HG03103 (cell line): Measurements from ENCODE around the gene CYSLTR2.
"Not testable (repeated sequence)": the region's sequence is repeated elsewhere in the genome, so short reads cannot be mapped to it uniquely, and the experiment has no call there.

Source experiments
- ATAC-seq: cut with Tn5 transposase; IDR thresholded peaks from one replicate; pipeline ENCODE4 v1.9.1; 2021; ENCODE audit warnings: low read depth; ENCODE audit not compliant: unreplicated experiment

The CYSLTR2 gene

GRCh38 chr13:48686636-48687210, 33.0 kb downstream of the CYSLTR2 start:
- ATAC-seq, result no peak

GRCh38 chr13:48687249-48687648, 33.5 kb downstream of the CYSLTR2 start:
- no peak for ATAC-seq

- no peak for ATAC-seq
Observed at GRCh38 chr13:48693998-48694397, 40.3 kb downstream of the CYSLTR2 start.

GRCh38 chr13:48695776-48696175, 42.0 kb downstream of the CYSLTR2 start:
- ATAC-seq, result no peak

GRCh38 chr13:48696676-48697075, 42.9 kb downstream of the CYSLTR2 start:
- not testable (repeated sequence) for ATAC-seq

- no peak for ATAC-seq
Observed at GRCh38 chr13:48707405-48707804, 53.7 kb downstream of the CYSLTR2 start.

GRCh38 chr13:48708764-48709163, 55.0 kb downstream of the CYSLTR2 start:
- ATAC-seq, result no peak

GRCh38 chr13:48709213-48709612, 55.5 kb downstream of the CYSLTR2 start:
- ATAC-seq, result no peak

- no peak for ATAC-seq
Observed at GRCh38 chr13:48710160-48710559, 56.4 kb downstream of the CYSLTR2 start.

GRCh38 chr13:48712141-48712540, 58.4 kb downstream of the CYSLTR2 start:
- no peak for ATAC-seq

- ATAC-seq, result no peak
Observed at GRCh38 chr13:48715977-48716376, 62.2 kb downstream of the CYSLTR2 start.

- no peak for ATAC-seq
Observed at GRCh38 chr13:48720621-48721020, 66.9 kb downstream of the CYSLTR2 start.

- no peak for ATAC-seq
Observed at GRCh38 chr13:48723168-48723567, 69.4 kb downstream of the CYSLTR2 start.

GRCh38 chr13:48725271-48725670, 71.5 kb downstream of the CYSLTR2 start:
- no peak for ATAC-seq

- no peak for ATAC-seq
Observed at GRCh38 chr13:48726711-48727110, 73.0 kb downstream of the CYSLTR2 start.

GRCh38 chr13:48727241-48728011, 73.7 kb downstream of the CYSLTR2 start:
- ATAC-seq, result no peak

- ATAC-seq, result no peak
Observed at GRCh38 chr13:48728226-48728625, 74.5 kb downstream of the CYSLTR2 start.

- no peak for ATAC-seq
Observed at GRCh38 chr13:48728876-48729275, 75.1 kb downstream of the CYSLTR2 start.

GRCh38 chr13:48729856-48730255, 76.1 kb downstream of the CYSLTR2 start:
- ATAC-seq, result no peak

- ATAC-seq, result no peak
Observed at GRCh38 chr13:48731001-48731658, 77.4 kb downstream of the CYSLTR2 start.

GRCh38 chr13:48731957-48732569, 78.3 kb downstream of the CYSLTR2 start:
- ATAC-seq, result no peak
